SW480 (cell line): ENCODE data around the gene COQ8A.
A peak's percentile ranks its signal among the peaks of the same experiment; 100 is the strongest.

Experiments
- DNase-seq: peaks from one replicate; pipeline ENCODE4 v3.0.0-alpha.2; 2016; ENCODE audit warnings: low spot score

Gene COQ8A

GRCh38 chr1:226940029-226940805, at the start of gene COQ8A:
Gene COQ8A (plus strand): TSS chr1:226940294. CDS start chr1:226961386, 21,092 bp downstream.
- DNase-seq, result peak; percentile 99

- DNase-seq, result no peak
These were observed 49.6 kb upstream of the COQ8A start for GRCh38 chr1:226890331-226891108.

- DNase-seq, result no peak
These were observed 48.7 kb upstream of the COQ8A start for GRCh38 chr1:226891346-226891745.

GRCh38 chr1:226891846-226892523, 48.1 kb upstream of the COQ8A start:
- DNase-seq, result no peak

GRCh38 chr1:226892524-226892875, 47.6 kb upstream of the COQ8A start:
- DNase-seq, result no peak

GRCh38 chr1:226893936-226894335, 46.2 kb upstream of the COQ8A start:
- DNase-seq, result no peak

- no peak for DNase-seq
These were observed 45.3 kb upstream of the COQ8A start for GRCh38 chr1:226894826-226895225.

- no peak for DNase-seq
These were observed 44.5 kb upstream of the COQ8A start for GRCh38 chr1:226895644-226896043.

- no peak for DNase-seq
These were observed 41.8 kb upstream of the COQ8A start for GRCh38 chr1:226898246-226898645.

GRCh38 chr1:226901421-226901820, 38.7 kb upstream of the COQ8A start:
- DNase-seq, result no peak

GRCh38 chr1:226902601-226903000, 37.5 kb upstream of the COQ8A start:
- no peak for DNase-seq

GRCh38 chr1:226903819-226904716, 36.0 kb upstream of the COQ8A start:
- DNase-seq, result no peak

GRCh38 chr1:226904772-226905171, 35.3 kb upstream of the COQ8A start:
- DNase-seq, result no peak

- DNase-seq, result no peak
These were observed 31.7 kb upstream of the COQ8A start for GRCh38 chr1:226908419-226908818.

- DNase-seq, result no peak
These were observed 31.2 kb upstream of the COQ8A start for GRCh38 chr1:226908913-226909312.

GRCh38 chr1:226912587-226913176, 27.4 kb upstream of the COQ8A start:
- DNase-seq, result peak; percentile 73

GRCh38 chr1:226915672-226915995, 24.5 kb upstream of the COQ8A start:
- DNase-seq, result no peak

GRCh38 chr1:226916497-226916896, 23.6 kb upstream of the COQ8A start:
- no peak for DNase-seq

- no peak for DNase-seq
These were observed 20.5 kb upstream of the COQ8A start for GRCh38 chr1:226919587-226919986.

GRCh38 chr1:226919995-226920394, 20.1 kb upstream of the COQ8A start:
- DNase-seq, result no peak

GRCh38 chr1:226920446-226920894, 19.6 kb upstream of the COQ8A start:
- no peak for DNase-seq

- no peak for DNase-seq
These were observed 18.6 kb upstream of the COQ8A start for GRCh38 chr1:226921504-226921903.
